Endodermal cell (in vitro differentiated cells): ENCODE data around the gene CUEDC1. TPM values are rescaled to one million over a fixed set of nuclear protein-coding genes. Genes with fewer than 3 reads are reported as not detected.

ENCODE experiments used
- DNase-seq: peaks from one replicate; pipeline ENCODE4 v3.0.0-alpha.2; 2017
- H3K27ac ChIP-seq: 2 replicates; pipeline ENCODE4 v1.5.1; 2013; ENCODE audit warnings: mild to moderate bottlenecking, low read depth, low read length, moderate library complexity
- H3K27me3 ChIP-seq: 2 replicates; pipeline ENCODE4 v1.6.1; 2013; ENCODE audit warnings: mild to moderate bottlenecking, low read length, moderate library complexity; ENCODE audit not compliant: insufficient read depth, control insufficient read depth, poor library complexity, severe bottlenecking
- H3K36me3 ChIP-seq: 2 replicates; pipeline ENCODE4 v1.7.0; 2013; ENCODE audit warnings: mild to moderate bottlenecking, low read length, moderate library complexity; ENCODE audit not compliant: control insufficient read depth, insufficient read depth
- H3K4me1 ChIP-seq: one replicate; pipeline ENCODE4 v1.7.0; 2013; ENCODE audit warnings: low read length; ENCODE audit not compliant: control insufficient read depth, insufficient read depth
- H3K4me3 ChIP-seq: 2 replicates; pipeline ENCODE4 v1.5.1; 2013; ENCODE audit warnings: mild to moderate bottlenecking, low read length, moderate library complexity
- H3K9ac ChIP-seq: 2 replicates; pipeline ENCODE4 v1.6.1; 2013; ENCODE audit warnings: mild to moderate bottlenecking, low read length, moderate library complexity; ENCODE audit not compliant: poor library complexity, severe bottlenecking; ENCODE audit errors: extremely low read depth
- H3K9me3 ChIP-seq: 2 replicates; pipeline ENCODE4 v1.6.1; 2013; ENCODE audit warnings: mild to moderate bottlenecking, low read length, moderate library complexity; ENCODE audit not compliant: control insufficient read depth
- H3K27ac Mint-ChIP-seq: 2 replicates; pipeline ENCODE4 v1.8.0; 2020; ENCODE audit warnings: mixed read lengths
- H3K27me3 Mint-ChIP-seq: 2 replicates; pipeline ENCODE4 v1.8.0; 2021; ENCODE audit warnings: mild to moderate bottlenecking, mixed read lengths; ENCODE audit not compliant: insufficient read depth
- H3K36me3 Mint-ChIP-seq: 2 replicates; pipeline ENCODE4 v1.8.0; 2020; ENCODE audit warnings: low read depth, mixed read lengths
- H3K4me1 Mint-ChIP-seq: 2 replicates; pipeline ENCODE4 v1.8.0; 2020; ENCODE audit warnings: mixed read lengths
- H3K4me3 Mint-ChIP-seq: 2 replicates; pipeline ENCODE4 v1.8.0; 2020; ENCODE audit warnings: mild to moderate bottlenecking, moderate library complexity, mixed read lengths
- H3K9me3 Mint-ChIP-seq: 2 replicates; pipeline ENCODE4 v1.8.0; 2020; ENCODE audit warnings: mild to moderate bottlenecking, mixed read lengths
- CTCF ChIP-seq: fragments of 200-600 bp; sonication (generic); conservative IDR thresholded peaks from 2 replicates; pipeline ENCODE4 v1.5.0; 2021; ENCODE audit warnings: antibody characterized with exemption, mild to moderate bottlenecking
- WGBS, 2 experiments: methylation state at CpG; one replicate each; pipeline versions ENCODE4 v1.1.5 to v1.1.7; 2013; ENCODE audit warnings: missing lambda C conversion rate in 2 of 2, mixed read lengths in 1 of 2; ENCODE audit not compliant: insufficient coverage in 1 of 2, insufficient read length in 1 of 2; 5-methylcytosine and 5-hydroxymethylcytosine counted together
- total RNA-seq, 2 donors: library from RNA; stranded (reverse); fragmentation: NEBNext Ultra II Directional in 1 of 2; extraction: Animal tissue kit (Norgen Biotek cat#: 25700) in 1 of 2; gene quantifications; 2 replicates in 1 of 2; 3 replicates in 1 of 2; pipeline ENCODE4 v1.2.1, GENCODE V29; 2021

CUEDC1 gene
- total RNA-seq, 2 donors from 2014 or later = 11.0 to 18.7 TPM

DNA sequence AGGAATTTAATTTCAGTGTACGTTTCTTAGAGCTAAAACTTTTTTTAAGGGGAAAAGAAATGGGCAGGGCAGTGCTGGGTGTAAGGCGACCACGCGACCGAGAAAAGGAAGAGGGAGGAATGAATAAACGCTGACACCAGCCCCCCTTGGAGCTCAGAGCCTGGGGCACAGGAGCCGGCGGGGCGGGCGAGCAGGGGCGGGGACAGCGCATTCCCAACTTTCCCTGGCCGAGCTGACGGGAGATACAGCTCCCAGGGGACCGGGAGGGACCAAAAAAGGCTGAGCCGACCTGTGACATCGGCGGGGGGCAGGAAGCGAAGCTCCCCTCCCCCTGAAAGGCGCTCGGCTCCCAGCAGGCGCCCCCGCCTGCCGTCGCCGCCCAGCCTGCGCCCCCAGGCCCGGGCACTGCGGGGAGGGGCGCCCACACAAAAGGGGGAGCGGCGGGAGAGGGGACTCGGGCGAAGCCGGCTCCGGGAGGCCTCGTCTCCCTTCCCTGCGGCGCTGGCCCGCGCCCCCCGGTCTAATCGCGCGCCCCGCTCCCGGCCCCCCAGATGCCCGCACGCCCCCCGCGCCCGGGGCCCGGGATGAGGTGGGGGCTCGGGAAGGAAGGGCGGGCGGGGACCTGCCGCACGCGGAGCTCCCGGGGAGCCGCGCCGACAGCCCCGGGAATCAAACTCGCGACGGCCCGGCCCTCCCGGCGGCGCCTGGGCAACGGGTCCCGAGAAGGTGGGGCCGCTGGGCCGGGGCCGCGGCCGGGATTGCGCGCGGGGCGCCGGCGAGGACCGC, 622 bp downstream of the CUEDC1 start:
- peak overlapping the region; percentile 61 for H3K4me3 Mint-ChIP-seq
- Histone ChIP-seq H3K4me1 (peaks cover 13% of the 10 kb centered on the region), H3K9me3 (no peaks in the 10 kb centered on the region), H3K4me3 (peak overlapping the region; percentile 72), H3K36me3 (no peaks in the 10 kb centered on the region), H3K9ac (peak overlapping the region; percentile 64), H3K27me3 (peaks cover 15% of the 10 kb centered on the region), H3K27ac (peak overlapping the region; percentile 90)
- H3K9me3 Mint-ChIP-seq = no peaks in the 10 kb centered on the region
- H3K4me1 Mint-ChIP-seq = peaks cover 45% of the 10 kb centered on the region
- no peaks in the 10 kb centered on the region for H3K36me3 Mint-ChIP-seq
- TF ChIP-seq CTCF = no peak
- DNase-seq = peak; percentile 92
- H3K27me3 Mint-ChIP-seq = peaks cover 45% of the 10 kb centered on the region
- peak overlapping the region; percentile 45 for H3K27ac Mint-ChIP-seq
- 1 to 2% methylated on average over 18 to 82 of the region's 85 CpGs for WGBS, 2 experiments

- Mint-ChIP-seq H3K9me3 (no peaks in the 10 kb centered on the region), H3K27ac (peak overlapping the region; percentile 45), H3K4me3 (peak overlapping the region; percentile 61), H3K4me1 (peaks cover 49% of the 10 kb centered on the region), H3K27me3 (peaks cover 38% of the 10 kb centered on the region), H3K36me3 (no peaks in the 10 kb centered on the region)
- peak; percentile 75 for DNase-seq
- Histone ChIP-seq H3K9me3 (no peaks in the 10 kb centered on the region), H3K4me3 (peak overlapping the region; percentile 72), H3K4me1 (peaks cover 17% of the 10 kb centered on the region), H3K27me3 (peaks cover 15% of the 10 kb centered on the region), H3K27ac (peak overlapping the region; percentile 90), H3K36me3 (no peaks in the 10 kb centered on the region), H3K9ac (peak overlapping the region; percentile 64)
- WGBS, 2 experiments = 65 to 74% methylated on average over 10 to 13 of the region's 13 CpGs
- TF ChIP-seq CTCF = no peak
Observed at GRCh38 chr17:57953705-57954396, 1.4 kb downstream of the CUEDC1 start.

GRCh38 chr17:57953219-57953618, 2.0 kb downstream of the CUEDC1 start:
- no peaks in the 10 kb centered on the region for H3K9me3 ChIP-seq
- H3K4me1 ChIP-seq = peaks cover 23% of the 10 kb centered on the region
- no peak overlapping the region for H3K4me3 ChIP-seq
- H3K9ac ChIP-seq = no peak overlapping the region
- no peak overlapping the region for H3K27ac ChIP-seq
- no peaks in the 10 kb centered on the region for H3K9me3 Mint-ChIP-seq
- peaks cover 55% of the 10 kb centered on the region for H3K4me1 Mint-ChIP-seq
- no peak overlapping the region for H3K27ac Mint-ChIP-seq
- DNase-seq = no peak
- H3K36me3 ChIP-seq = no peaks in the 10 kb centered on the region
- 67 to 89% methylated on average over 1 of the region's 1 CpG for WGBS, 2 experiments
- H3K4me3 Mint-ChIP-seq = no peak overlapping the region
- peaks cover 15% of the 10 kb centered on the region for H3K27me3 ChIP-seq
- TF ChIP-seq CTCF = no peak
- H3K27me3 Mint-ChIP-seq = peaks cover 38% of the 10 kb centered on the region
- no peaks in the 10 kb centered on the region for H3K36me3 Mint-ChIP-seq
